ENCODE measurements around the gene JAZF1.

JAZF1 gene

GRCh38 chr7:27782849-27783248 lies 397.7 kb downstream of the JAZF1 start:
- H3K4me3 ChIP-seq = no peak overlapping the region
- H3K27ac ChIP-seq = no peak overlapping the region

DNA sequence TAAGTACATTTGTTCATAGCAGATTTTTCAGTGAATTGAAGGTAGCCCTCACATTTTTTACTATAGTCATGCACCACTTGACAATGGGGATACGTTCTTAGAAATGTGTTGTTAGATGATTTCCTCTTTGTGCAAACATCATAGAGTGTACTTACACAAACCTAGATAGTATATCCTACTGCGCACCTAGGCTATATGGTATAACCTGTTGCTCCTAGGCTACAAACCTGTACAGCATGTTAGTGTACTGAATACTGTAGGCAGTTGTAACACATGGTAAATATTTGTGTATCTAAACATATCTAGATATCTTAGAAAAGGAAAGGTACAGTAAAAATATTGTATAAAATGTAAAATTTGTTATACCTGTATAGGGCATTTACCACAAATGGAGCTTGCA lies 399.4 kb downstream of the JAZF1 start:
- no peak overlapping the region for H3K4me3 ChIP-seq
- H3K27ac ChIP-seq = no peak overlapping the region
